ENCODE measurements around the gene TBC1D21. TPM values are rescaled to one million over a fixed set of nuclear protein-coding genes. Genes with fewer than 3 reads are reported as not detected.

TBC1D21 gene
- polyA plus RNA-seq, 4 donors: not detected

DNA sequence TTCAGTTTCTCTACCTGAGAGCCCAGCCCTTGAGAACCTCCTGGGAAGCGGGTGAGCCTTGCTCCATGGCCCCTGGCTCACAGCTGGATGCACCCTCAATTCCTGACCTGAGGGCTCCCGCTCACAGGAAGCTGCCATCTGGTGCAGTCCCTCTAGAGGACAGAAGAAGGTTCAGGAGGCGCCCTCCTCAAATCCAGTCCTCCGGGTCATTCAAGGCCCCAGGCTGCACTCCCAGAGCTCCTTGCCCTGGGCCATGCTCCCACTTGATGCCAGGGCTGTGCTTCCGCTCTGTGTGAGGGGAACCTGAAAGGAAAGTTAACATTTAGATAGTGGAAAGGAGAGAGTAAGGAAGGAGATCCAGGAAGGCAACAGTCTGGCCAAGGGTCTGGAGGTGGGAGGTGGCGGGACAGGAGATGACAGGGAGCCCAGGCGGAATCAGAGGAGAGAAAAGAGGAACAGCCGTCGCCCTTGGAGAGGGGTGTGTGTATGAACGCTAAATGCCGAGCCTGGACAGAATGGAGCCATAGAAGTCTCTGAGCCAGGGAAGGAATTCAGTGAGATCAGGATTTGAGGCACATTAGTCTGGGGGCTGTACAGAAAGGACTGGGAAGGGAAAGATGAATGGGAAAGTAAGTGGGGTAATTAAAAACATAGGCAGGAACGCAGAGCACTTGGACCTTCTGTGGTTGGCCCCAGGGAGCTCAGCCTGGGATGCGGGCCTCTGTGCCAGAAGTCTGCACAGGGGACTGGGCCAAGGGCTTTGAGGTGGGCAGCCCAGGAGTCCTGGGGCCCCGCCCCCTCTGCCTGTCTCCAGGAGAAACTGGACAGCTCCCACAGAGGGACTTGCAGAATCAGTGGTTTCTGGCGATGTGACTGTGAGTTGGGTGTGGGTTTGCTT, 26.1 kb downstream of the TBC1D21 start:
- Histone ChIP-seq H3K27me3 (ENCODE audit: control insufficient read depth in 3 of 3, insufficient read depth in 3 of 3, low read length in 3 of 3) (no peaks in the 10 kb centered on the region), H3K36me3 (ENCODE audit: control insufficient read depth in 3 of 3, insufficient read depth in 2 of 3, low read depth in 1 of 3, low read length in 3 of 3) (no peaks in the 10 kb centered on the region), H3K4me3 (ENCODE audit: low read depth in 1 of 3, low read length in 3 of 3) (no peak overlapping the region), H3K9me3 (ENCODE audit: control insufficient read depth in 2 of 2, insufficient read depth in 1 of 2, low read depth in 1 of 2, low read length in 1 of 2) (peaks cover 0 to 5% of the 10 kb centered on the region in 2 donors), H3K27ac (ENCODE audit: low read depth in 1 of 3, low read length in 2 of 3) (no peak overlapping the region), H3K4me1 (ENCODE audit: control insufficient read depth in 3 of 3, insufficient read depth in 2 of 3, low read depth in 1 of 3, low read length in 2 of 3) (no peaks in the 10 kb centered on the region)
- DNase-seq (no peak), FAIRE-seq (no peak)
- 79 to 84% (median 79%) methylated on average over 15 of the region's 15 CpGs for WGBS, 3 donors

- no peak overlapping the region for H3K27ac ChIP-seq (ENCODE audit: low read depth in 1 of 3, low read length in 2 of 3)
- FAIRE-seq: no peak
- peaks cover 0 to 2% (median 0%) of the 10 kb centered on the region in 3 donors for H3K4me1 ChIP-seq (ENCODE audit: control insufficient read depth in 3 of 3, insufficient read depth in 2 of 3, low read depth in 1 of 3, low read length in 2 of 3)
- peaks cover 0 to 9% of the 10 kb centered on the region in 2 donors for H3K9me3 ChIP-seq (ENCODE audit: control insufficient read depth in 2 of 2, insufficient read depth in 1 of 2, low read depth in 1 of 2, low read length in 1 of 2)
- WGBS, 3 donors: 75 to 84% (median 79%) methylated on average over 10 of the region's 10 CpGs
- no peak for DNase-seq
- H3K36me3 ChIP-seq (ENCODE audit: control insufficient read depth in 3 of 3, insufficient read depth in 2 of 3, low read depth in 1 of 3, low read length in 3 of 3): no peaks in the 10 kb centered on the region
- no peak overlapping the region for H3K4me3 ChIP-seq (ENCODE audit: low read depth in 1 of 3, low read length in 3 of 3)
- no peaks in the 10 kb centered on the region for H3K27me3 ChIP-seq (ENCODE audit: control insufficient read depth in 3 of 3, insufficient read depth in 3 of 3, low read length in 3 of 3)
Observed at GRCh38 chr15:73900095-73900712, 26.8 kb downstream of the TBC1D21 start.

- WGBS, 3 donors: 91 to 97% (median 96%) methylated on average over 7 of the region's 7 CpGs
- H3K4me3 ChIP-seq (ENCODE audit: low read depth in 1 of 3, low read length in 3 of 3): no peak overlapping the region
- H3K4me1 ChIP-seq (ENCODE audit: control insufficient read depth in 3 of 3, insufficient read depth in 2 of 3, low read depth in 1 of 3, low read length in 2 of 3): peaks cover 0 to 2% (median 0%) of the 10 kb centered on the region in 3 donors
- H3K36me3 ChIP-seq (ENCODE audit: control insufficient read depth in 3 of 3, insufficient read depth in 2 of 3, low read depth in 1 of 3, low read length in 3 of 3): no peaks in the 10 kb centered on the region
- no peak overlapping the region for H3K27ac ChIP-seq (ENCODE audit: low read depth in 1 of 3, low read length in 2 of 3)
- no peaks in the 10 kb centered on the region for H3K27me3 ChIP-seq (ENCODE audit: control insufficient read depth in 3 of 3, insufficient read depth in 3 of 3, low read length in 3 of 3)
- DNase-seq: no peak
- peaks cover 0 to 19% of the 10 kb centered on the region in 2 donors for H3K9me3 ChIP-seq (ENCODE audit: control insufficient read depth in 2 of 2, insufficient read depth in 1 of 2, low read depth in 1 of 2, low read length in 1 of 2)
- FAIRE-seq: no peak
Observed at GRCh38 chr15:73901126-73901810, 27.9 kb downstream of the TBC1D21 start.

DNA sequence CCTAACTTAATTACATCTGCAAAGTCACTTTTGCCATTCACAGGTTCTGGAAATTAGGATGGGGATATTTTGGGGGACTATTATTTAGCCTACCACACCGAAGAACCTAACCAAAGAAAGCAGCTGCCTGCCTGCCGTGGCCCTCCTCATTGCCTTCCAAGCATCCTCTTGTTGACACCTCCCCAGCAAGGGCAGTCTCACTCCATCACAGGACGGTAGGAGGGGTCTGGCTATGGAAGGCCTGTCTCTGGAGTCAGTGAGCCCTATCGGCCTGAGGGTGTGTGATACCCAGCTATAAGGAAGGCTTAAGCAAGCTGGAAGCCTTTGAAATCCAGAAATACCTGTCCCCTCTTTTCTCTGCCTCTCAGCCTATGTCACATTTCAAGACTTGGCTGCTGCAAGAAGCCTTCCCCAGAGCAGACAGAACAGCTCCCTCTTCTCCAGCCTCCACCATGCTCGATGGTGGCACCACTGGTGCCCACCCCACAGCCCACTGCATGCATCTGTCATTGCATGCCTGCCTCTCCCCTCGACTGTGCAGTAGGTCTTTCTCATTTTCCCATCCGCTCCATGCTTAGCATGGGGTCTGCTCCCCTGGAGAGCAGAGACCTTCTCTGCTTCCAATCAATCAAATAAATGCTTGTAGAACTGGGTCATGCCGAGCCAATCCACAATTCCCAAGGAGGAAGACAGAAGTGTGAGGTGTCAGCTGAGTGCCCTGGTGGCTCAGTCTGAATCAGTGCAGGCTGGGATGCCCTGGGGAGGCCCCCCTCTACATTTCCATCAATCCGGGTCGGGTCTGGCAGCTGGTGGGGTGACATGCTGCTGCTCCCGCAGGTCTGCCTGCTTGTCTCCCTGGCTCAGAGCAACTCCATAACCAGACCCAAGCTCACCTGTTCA, 29.0 kb downstream of the TBC1D21 start:
- H3K27ac ChIP-seq (ENCODE audit: low read depth in 1 of 3, low read length in 2 of 3): no peak overlapping the region
- H3K4me3 ChIP-seq (ENCODE audit: low read depth in 1 of 3, low read length in 3 of 3): no peak overlapping the region
- H3K9me3 ChIP-seq (ENCODE audit: control insufficient read depth in 2 of 2, insufficient read depth in 1 of 2, low read depth in 1 of 2, low read length in 1 of 2): peaks cover 0 to 19% of the 10 kb centered on the region in 2 donors
- no peaks in the 10 kb centered on the region for H3K36me3 ChIP-seq (ENCODE audit: control insufficient read depth in 3 of 3, insufficient read depth in 2 of 3, low read depth in 1 of 3, low read length in 3 of 3)
- WGBS, 3 donors: 66 to 89% (median 80%) methylated on average over 11 of the region's 11 CpGs
- no peaks in the 10 kb centered on the region for H3K27me3 ChIP-seq (ENCODE audit: control insufficient read depth in 3 of 3, insufficient read depth in 3 of 3, low read length in 3 of 3)
- peaks cover 0 to 2% (median 0%) of the 10 kb centered on the region in 3 donors for H3K4me1 ChIP-seq (ENCODE audit: control insufficient read depth in 3 of 3, insufficient read depth in 2 of 3, low read depth in 1 of 3, low read length in 2 of 3)
- FAIRE-seq: no peak
- no peak for DNase-seq

DNA sequence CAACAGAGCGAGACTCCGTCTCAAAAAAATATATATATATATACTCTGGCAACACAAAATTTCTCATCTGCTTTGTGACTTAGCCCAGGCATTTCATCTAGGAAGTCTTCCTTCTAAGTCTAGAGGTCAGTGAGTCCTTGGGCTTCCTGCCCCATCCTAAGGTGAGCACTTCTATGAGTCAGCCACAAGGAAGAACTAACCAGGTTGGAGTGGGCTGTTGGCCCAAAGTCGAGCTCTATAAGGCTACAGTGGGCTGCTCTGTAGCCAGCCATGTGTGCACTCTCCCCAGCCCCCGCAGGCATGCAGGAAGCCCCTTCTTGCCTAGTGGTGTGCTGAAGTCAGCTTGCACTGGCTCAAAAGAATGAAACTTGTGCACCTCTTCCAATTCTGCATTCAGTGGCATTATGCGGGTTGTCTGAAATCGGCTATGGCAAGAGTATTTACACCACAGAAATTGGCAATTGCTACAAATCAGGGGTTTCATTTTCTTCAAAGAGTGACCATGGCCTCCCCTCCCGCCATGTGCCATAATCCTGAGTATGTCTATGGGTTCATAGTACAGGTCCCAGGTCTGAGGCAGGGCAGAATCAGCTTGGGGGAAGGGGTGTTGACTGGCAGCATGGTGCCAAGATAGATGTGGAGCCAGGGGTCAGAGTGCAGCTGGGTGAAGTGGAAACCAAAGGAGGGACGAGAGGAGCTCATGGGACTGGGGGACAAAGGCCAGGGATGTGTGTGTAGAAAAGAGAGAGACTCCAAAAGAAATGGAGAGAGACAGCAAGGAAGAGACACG, 30.9 kb downstream of the TBC1D21 start:
- DNase-seq (peak in 1 of 2 donors; percentile 94), FAIRE-seq (no peak)
- Histone ChIP-seq H3K36me3 (ENCODE audit: control insufficient read depth in 3 of 3, insufficient read depth in 2 of 3, low read depth in 1 of 3, low read length in 3 of 3) (no peaks in the 10 kb centered on the region), H3K9me3 (ENCODE audit: control insufficient read depth in 2 of 2, insufficient read depth in 1 of 2, low read depth in 1 of 2, low read length in 1 of 2) (peaks cover 0 to 19% of the 10 kb centered on the region in 2 donors), H3K27ac (ENCODE audit: low read depth in 1 of 3, low read length in 2 of 3) (peak overlapping the region in 1 of 3 donors; percentile 52), H3K4me3 (ENCODE audit: low read depth in 1 of 3, low read length in 3 of 3) (no peak overlapping the region), H3K27me3 (ENCODE audit: control insufficient read depth in 3 of 3, insufficient read depth in 3 of 3, low read length in 3 of 3) (no peaks in the 10 kb centered on the region), H3K4me1 (ENCODE audit: control insufficient read depth in 3 of 3, insufficient read depth in 2 of 3, low read depth in 1 of 3, low read length in 2 of 3) (peaks cover 0 to 2% (median 0%) of the 10 kb centered on the region in 3 donors)
- 69 to 84% (median 74%) methylated on average over 9 of the region's 9 CpGs for WGBS, 3 donors

GRCh38 chr15:73905225-73905827, 32.0 kb downstream of the TBC1D21 start:
- 85 to 94% (median 92%) methylated on average over 3 of the region's 3 CpGs for WGBS, 3 donors
- peaks cover 0 to 19% of the 10 kb centered on the region in 2 donors for H3K9me3 ChIP-seq (ENCODE audit: control insufficient read depth in 2 of 2, insufficient read depth in 1 of 2, low read depth in 1 of 2, low read length in 1 of 2)
- no peaks in the 10 kb centered on the region for H3K36me3 ChIP-seq (ENCODE audit: control insufficient read depth in 3 of 3, insufficient read depth in 2 of 3, low read depth in 1 of 3, low read length in 3 of 3)
- H3K4me1 ChIP-seq (ENCODE audit: control insufficient read depth in 3 of 3, insufficient read depth in 2 of 3, low read depth in 1 of 3, low read length in 2 of 3): peaks cover 0 to 2% (median 0%) of the 10 kb centered on the region in 3 donors
- FAIRE-seq: no peak
- no peak overlapping the region for H3K4me3 ChIP-seq (ENCODE audit: low read depth in 1 of 3, low read length in 3 of 3)
- no peak for DNase-seq
- no peak overlapping the region for H3K27ac ChIP-seq (ENCODE audit: low read depth in 1 of 3, low read length in 2 of 3)
- H3K27me3 ChIP-seq (ENCODE audit: control insufficient read depth in 3 of 3, insufficient read depth in 3 of 3, low read length in 3 of 3): no peaks in the 10 kb centered on the region

- H3K4me1 ChIP-seq (ENCODE audit: control insufficient read depth in 3 of 3, insufficient read depth in 2 of 3, low read depth in 1 of 3, low read length in 2 of 3): peaks cover 0 to 2% (median 0%) of the 10 kb centered on the region in 3 donors
- H3K9me3 ChIP-seq (ENCODE audit: control insufficient read depth in 2 of 2, insufficient read depth in 1 of 2, low read depth in 1 of 2, low read length in 1 of 2): peaks cover 0 to 19% of the 10 kb centered on the region in 2 donors
- FAIRE-seq (no peak), DNase-seq (peak in 1 of 2 donors; percentile 72)
- WGBS, 3 donors: 53 to 69% (median 56%) methylated on average over 4 of the region's 4 CpGs
- H3K27me3 ChIP-seq (ENCODE audit: control insufficient read depth in 3 of 3, insufficient read depth in 3 of 3, low read length in 3 of 3): no peaks in the 10 kb centered on the region
- H3K36me3 ChIP-seq (ENCODE audit: control insufficient read depth in 3 of 3, insufficient read depth in 2 of 3, low read depth in 1 of 3, low read length in 3 of 3): no peaks in the 10 kb centered on the region
- H3K27ac ChIP-seq (ENCODE audit: low read depth in 1 of 3, low read length in 2 of 3): no peak overlapping the region
- H3K4me3 ChIP-seq (ENCODE audit: low read depth in 1 of 3, low read length in 3 of 3): no peak overlapping the region
Observed at GRCh38 chr15:73906346-73907034, 33.1 kb downstream of the TBC1D21 start.

Data from small intestine (tissue), 7 donors.